ENCODE measurements around the gene ATXN2L. TPM values are rescaled to one million over a fixed set of nuclear protein-coding genes. Genes with fewer than 3 reads are reported as not detected.
A peak's percentile ranks its signal among the peaks of the same experiment; 100 is the strongest.
"Not testable (repeated sequence)": the region's sequence is repeated elsewhere in the genome, so short reads cannot be mapped to it uniquely, and the experiment has no call there.

The ATXN2L gene
- 100 to 1,000 TPM; 317 to 377 TPM for total RNA-seq

GRCh38 chr16:28822520-28823290, at the start of gene ATXN2L:
Gene ATXN2L (plus strand): TSS chr16:28822999. CDS start chr16:28823260, 261 bp downstream.
- ATAC-seq (peak; percentile 58 to 69), DNase-seq (ENCODE audit: low spot score in 2 of 2) (peak; percentile 96 to 97)
- Mint-ChIP-seq H3K9me3 (no peaks in the 10 kb centered on the region), H3K36me3 (peaks cover 39 to 49% of the 10 kb centered on the region in 2 donors), H3K27ac (peak within 1 kb of the TSS; percentile 93 to 100)

GRCh38 chr16:28781697-28782096, 41.1 kb upstream of the ATXN2L start:
- DNase-seq (ENCODE audit: low spot score in 2 of 2); H3K36me3 Mint-ChIP-seq; ATAC-seq; H3K27ac Mint-ChIP-seq; H3K9me3 Mint-ChIP-seq: not testable (repeated sequence)

- DNase-seq (ENCODE audit: low spot score in 2 of 2); ATAC-seq; H3K36me3 Mint-ChIP-seq; H3K9me3 Mint-ChIP-seq; H3K27ac Mint-ChIP-seq: not testable (repeated sequence)
Observed at GRCh38 chr16:28782357-28782756, 40.4 kb upstream of the ATXN2L start.

GRCh38 chr16:28802235-28803019, 20.4 kb upstream of the ATXN2L start:
- H3K27ac Mint-ChIP-seq, H3K36me3 Mint-ChIP-seq, H3K9me3 Mint-ChIP-seq: not testable (repeated sequence)
- DNase-seq (ENCODE audit: low spot score in 2 of 2) (peak; percentile 59 to 79), ATAC-seq (peak; percentile 84)

- not testable (repeated sequence) for H3K36me3 Mint-ChIP-seq; H3K27ac Mint-ChIP-seq; DNase-seq (ENCODE audit: low spot score in 2 of 2); H3K9me3 Mint-ChIP-seq; ATAC-seq
Observed at GRCh38 chr16:28807445-28808120, 15.2 kb upstream of the ATXN2L start.

GRCh38 chr16:28820016-28820415, 2.8 kb upstream of the ATXN2L start:
- no peak for ATAC-seq
- DNase-seq (ENCODE audit: low spot score in 2 of 2) = no peak
- H3K27ac Mint-ChIP-seq = peak overlapping the region; percentile 73 to 93

GRCh38 chr16:28820546-28820945, 2.3 kb upstream of the ATXN2L start:
- Mint-ChIP-seq H3K36me3 (peaks cover 31% of the 10 kb centered on the region in 2 donors), H3K27ac (peak overlapping the region; percentile 73 to 93)
- ATAC-seq; DNase-seq (ENCODE audit: low spot score in 2 of 2); H3K9me3 Mint-ChIP-seq: not testable (repeated sequence)

More at GRCh38 chr16:28820016-28820415, 2.8 kb upstream of the ATXN2L start:
- Mint-ChIP-seq H3K9me3 (no peaks in the 10 kb centered on the region), H3K36me3 (peaks cover 26% of the 10 kb centered on the region in 2 donors)

- DNase-seq (ENCODE audit: low spot score in 2 of 2) (no peak), ATAC-seq (no peak)
- Mint-ChIP-seq H3K9me3 (no peaks in the 10 kb centered on the region), H3K27ac (peak overlapping the region; percentile 93 to 97), H3K36me3 (peaks cover 39 to 43% of the 10 kb centered on the region in 2 donors)
Observed at GRCh38 chr16:28821874-28822519, 802 bp upstream of the ATXN2L start.

- H3K36me3 Mint-ChIP-seq = peaks cover 39 to 49% of the 10 kb centered on the region in 2 donors
- no peaks in the 10 kb centered on the region for H3K9me3 Mint-ChIP-seq
- peak overlapping the region; percentile 93 to 100 for H3K27ac Mint-ChIP-seq
- peak in 1 of 2 donors; percentile 13 for ATAC-seq
- DNase-seq (ENCODE audit: low spot score in 2 of 2) = no peak
Observed at GRCh38 chr16:28823291-28823872, 583 bp downstream of the ATXN2L start.

- Mint-ChIP-seq H3K27ac (peak overlapping the region; percentile 93 to 100), H3K36me3 (peaks cover 41 to 49% of the 10 kb centered on the region in 2 donors), H3K9me3 (no peaks in the 10 kb centered on the region)
- DNase-seq (ENCODE audit: low spot score in 2 of 2) = peak; percentile 94 to 98
- ATAC-seq = peak; percentile 78 to 79
Observed at GRCh38 chr16:28823873-28824716, 1.3 kb downstream of the ATXN2L start.

- H3K36me3 Mint-ChIP-seq = peaks cover 46 to 54% of the 10 kb centered on the region in 2 donors
Observed at GRCh38 chr16:28824717-28824973, 1.8 kb downstream of the ATXN2L start.

GRCh38 chr16:28826141-28826540, 3.3 kb downstream of the ATXN2L start:
- Mint-ChIP-seq H3K9me3 (no peaks in the 10 kb centered on the region), H3K36me3 (peaks cover 55 to 56% of the 10 kb centered on the region in 2 donors), H3K27ac (peak overlapping the region; percentile 93 to 100)
- ATAC-seq (no peak), DNase-seq (ENCODE audit: low spot score in 2 of 2) (no peak)

More at GRCh38 chr16:28824717-28824973, 1.8 kb downstream of the ATXN2L start:
- ATAC-seq (no peak), DNase-seq (ENCODE audit: low spot score in 2 of 2) (no peak)
- H3K9me3 Mint-ChIP-seq = no peaks in the 10 kb centered on the region
- peak overlapping the region; percentile 93 to 100 for H3K27ac Mint-ChIP-seq

GRCh38 chr16:28829747-28830146, 6.9 kb downstream of the ATXN2L start:
- no peak for ATAC-seq
- Mint-ChIP-seq H3K36me3 (peaks cover 61 to 69% of the 10 kb centered on the region in 2 donors), H3K27ac (peak overlapping the region in 1 of 2 donors; percentile 84), H3K9me3 (no peaks in the 10 kb centered on the region)
- no peak for DNase-seq (ENCODE audit: low spot score in 2 of 2)

- no peak for ATAC-seq
- H3K9me3 Mint-ChIP-seq = no peaks in the 10 kb centered on the region
- H3K27ac Mint-ChIP-seq = peak overlapping the region in 1 of 2 donors; percentile 84
- peaks cover 60 to 68% of the 10 kb centered on the region in 2 donors for H3K36me3 Mint-ChIP-seq
- no peak for DNase-seq (ENCODE audit: low spot score in 2 of 2)
Observed at GRCh38 chr16:28830531-28830930, 7.7 kb downstream of the ATXN2L start.

GRCh38 chr16:28834349-28834748, 11.6 kb downstream of the ATXN2L start:
- no peaks in the 10 kb centered on the region for H3K9me3 Mint-ChIP-seq
- DNase-seq (ENCODE audit: low spot score in 2 of 2) (no peak), ATAC-seq (no peak)
- H3K27ac Mint-ChIP-seq = peak overlapping the region in 1 of 2 donors; percentile 50
- peaks cover 45 to 65% of the 10 kb centered on the region in 2 donors for H3K36me3 Mint-ChIP-seq
